H9 (cell line): ENCODE results near the gene TNFSF8. TPM values are rescaled to one million over a fixed set of nuclear protein-coding genes. Genes with fewer than 3 reads are reported as not detected.

ENCODE experiments used
- DNase-seq: peaks from one replicate; pipeline ENCODE4 v3.0.0-alpha.2; 2017
- H2AFZ ChIP-seq: one replicate; pipeline ENCODE4 v1.6.1; 2013; ENCODE audit warnings: mild to moderate bottlenecking, low read length, control low read depth, moderate library complexity
- H2AK5ac ChIP-seq: 2 replicates; pipeline ENCODE4 v1.6.1; 2013; ENCODE audit warnings: low read length, control low read depth, mixed read lengths; ENCODE audit not compliant: insufficient read length
- H2BK120ac ChIP-seq: one replicate; pipeline ENCODE4 v1.6.1; 2013; ENCODE audit warnings: low read depth, mild to moderate bottlenecking, low read length, control low read depth, inconsistent platforms; ENCODE audit not compliant: poor library complexity, severe bottlenecking
- H2BK12ac ChIP-seq: 2 replicates; pipeline ENCODE4 v1.6.1; 2013; ENCODE audit warnings: low read length, control low read depth, mixed read lengths, low read depth; ENCODE audit not compliant: insufficient read length
- H2BK15ac ChIP-seq: 2 replicates; pipeline ENCODE4 v1.6.1; 2013; ENCODE audit warnings: low read depth, low read length, control low read depth
- H2BK20ac ChIP-seq: one replicate; pipeline ENCODE4 v1.6.1; 2013; ENCODE audit warnings: low read depth, mild to moderate bottlenecking, low read length, control low read depth, inconsistent platforms; ENCODE audit not compliant: poor library complexity, severe bottlenecking
- H2BK5ac ChIP-seq: 2 replicates; pipeline ENCODE4 v1.6.1; 2013; ENCODE audit warnings: low read length, control low read depth, mixed read lengths; ENCODE audit not compliant: insufficient read length
- H3K14ac ChIP-seq: 2 replicates; pipeline ENCODE4 v1.6.1; 2013; ENCODE audit warnings: low read length, control low read depth; ENCODE audit not compliant: insufficient read depth
- H3K18ac ChIP-seq: 2 replicates; pipeline ENCODE4 v1.6.1; 2013; ENCODE audit warnings: low read depth, mild to moderate bottlenecking, mixed read lengths, low read length, control low read depth; ENCODE audit not compliant: insufficient read length
- H3K23ac ChIP-seq: 2 replicates; pipeline ENCODE4 v1.6.1; 2013; ENCODE audit warnings: low read length, control low read depth, mixed read lengths, low read depth; ENCODE audit not compliant: insufficient read length
- H3K23me2 ChIP-seq: 2 replicates; pipeline ENCODE4 v1.6.1; 2013; ENCODE audit warnings: low read depth, mild to moderate bottlenecking, mixed read lengths, low read length, control low read depth; ENCODE audit not compliant: insufficient read length, poor library complexity, severe bottlenecking
- H3K27ac ChIP-seq: 2 replicates; pipeline ENCODE4 v1.5.1; 2013; ENCODE audit warnings: low read length, control low read depth, mixed read lengths, low read depth; ENCODE audit not compliant: insufficient read length
- H3K27me3 ChIP-seq: 2 replicates; pipeline ENCODE4 v1.6.1; 2013; ENCODE audit warnings: low read length, control low read depth, inconsistent platforms; ENCODE audit not compliant: insufficient read depth
- H3K4ac ChIP-seq: 2 replicates; pipeline ENCODE4 v1.6.1; 2013; ENCODE audit warnings: low read depth, mild to moderate bottlenecking, control low read depth, inconsistent platforms, low read length, moderate library complexity
- H3K4me1 ChIP-seq: 2 replicates; pipeline ENCODE4 v1.6.1; 2013; ENCODE audit warnings: low read length, control low read depth, inconsistent platforms; ENCODE audit not compliant: insufficient read depth
- H3K4me2 ChIP-seq: 2 replicates; pipeline ENCODE4 v1.6.1; 2013; ENCODE audit warnings: low read length, control low read depth, mixed read lengths; ENCODE audit not compliant: insufficient read length, insufficient read depth
- H3K56ac ChIP-seq: 2 replicates; pipeline ENCODE4 v1.6.1; 2013; ENCODE audit warnings: low read depth, mild to moderate bottlenecking, mixed read lengths, low read length, control low read depth; ENCODE audit not compliant: insufficient read length
- H3K79me1 ChIP-seq: 2 replicates; pipeline ENCODE4 v1.6.1; 2013; ENCODE audit warnings: low read depth, mild to moderate bottlenecking, moderate library complexity, low read length, control low read depth, inconsistent platforms; ENCODE audit not compliant: insufficient read depth, poor library complexity, severe bottlenecking
- H3K79me2 ChIP-seq: 2 replicates; pipeline ENCODE4 v1.6.1; 2013; ENCODE audit warnings: low read length, control low read depth, inconsistent platforms; ENCODE audit not compliant: insufficient read depth
- H3K9ac ChIP-seq: 2 replicates; pipeline ENCODE4 v1.6.1; 2013; ENCODE audit warnings: low read length, control low read depth, mixed read lengths; ENCODE audit not compliant: insufficient read length; ENCODE audit errors: extremely low read depth
- H3K9me3 ChIP-seq: one replicate; pipeline ENCODE4 v1.6.1; 2013; ENCODE audit warnings: low read depth, low read length, inconsistent platforms; ENCODE audit not compliant: control insufficient read depth
- H3T11ph ChIP-seq: one replicate; pipeline ENCODE4 v1.6.1; 2013; ENCODE audit warnings: mild to moderate bottlenecking, low read length, control low read depth, inconsistent platforms
- H4K20me1 ChIP-seq: one replicate; pipeline ENCODE4 v1.6.1; 2013; ENCODE audit not compliant: control insufficient read depth, insufficient read length, insufficient read depth
- H4K5ac ChIP-seq: 2 replicates; pipeline ENCODE4 v1.6.1; 2013; ENCODE audit warnings: low read depth, mild to moderate bottlenecking, mixed read lengths, low read length, control low read depth; ENCODE audit not compliant: insufficient read length
- H4K8ac ChIP-seq: replicated peaks from 2 replicates; pipeline ENCODE4 v1.6.1; 2013; ENCODE audit warnings: low read length, control low read depth, mixed read lengths, low read depth; ENCODE audit not compliant: insufficient read length
- H4K91ac ChIP-seq: 2 replicates; pipeline ENCODE4 v1.6.1; 2013; ENCODE audit warnings: low read depth, mild to moderate bottlenecking, moderate library complexity, mixed read lengths, low read length, control low read depth; ENCODE audit not compliant: insufficient read length
- H3K27ac Mint-ChIP-seq, 3 experiments: 2 replicates in 2 of 3; 3 replicates in 1 of 3; pipeline ENCODE4 v1.8.0; 2020 to 2021; ENCODE audit warnings: mixed read lengths in 3 of 3, mild to moderate bottlenecking in 1 of 3, moderate library complexity in 1 of 3
- H3K27me3 Mint-ChIP-seq: 2 replicates; pipeline ENCODE4 v1.8.0; 2021; ENCODE audit warnings: low read depth, mild to moderate bottlenecking, moderate library complexity, mixed read lengths
- H3K36me3 Mint-ChIP-seq, 3 experiments: 2 replicates in 2 of 3; 3 replicates in 1 of 3; pipeline ENCODE4 v1.8.0; 2020 to 2021; ENCODE audit warnings: low read depth in 3 of 3, mixed read lengths in 3 of 3; ENCODE audit not compliant: insufficient read depth in 1 of 3
- H3K4me1 Mint-ChIP-seq, 2 experiments: 2 replicates each; pipeline ENCODE4 v1.8.0; 2020; ENCODE audit warnings: mixed read lengths in 2 of 2
- H3K4me3 Mint-ChIP-seq, 2 experiments: 2 replicates in 1 of 2; 3 replicates in 1 of 2; pipeline ENCODE4 v1.8.0; 2020 to 2021; ENCODE audit warnings: mild to moderate bottlenecking in 2 of 2, mixed read lengths in 2 of 2, moderate library complexity in 1 of 2
- H3K9me3 Mint-ChIP-seq, 2 experiments: 2 replicates in 1 of 2; 3 replicates in 1 of 2; pipeline ENCODE4 v1.8.0; 2020; ENCODE audit warnings: mild to moderate bottlenecking in 2 of 2, mixed read lengths in 2 of 2, moderate library complexity in 1 of 2
- CTCF ChIP-seq: fragments of 200-600 bp; sonication (generic); conservative IDR thresholded peaks from 3 replicates; pipeline ENCODE4 v1.8.0; 2021; ENCODE audit warnings: antibody characterized with exemption, mild to moderate bottlenecking
- WGBS: extraction: QIAGEN DNeasy Blood & Tissue Kit; methylation state at CpG from one replicate; pipeline ENCODE4 v1.1.7; 2013; ENCODE audit warnings: missing lambda C conversion rate, low lambda C conversion rate, mixed read lengths; ENCODE audit not compliant: insufficient read length; ENCODE audit errors: extremely low coverage; 5-methylcytosine and 5-hydroxymethylcytosine counted together
- total RNA-seq: library from RNA; stranded (reverse); gene quantifications from 2 replicates; pipeline ENCODE4 v1.2.1, GENCODE V29; 2021

Gene TNFSF8
- total RNA-seq, 1 experiment from 2014 or later: not detected

GRCh38 chr9:114900942-114901802 is 29.2 kb downstream of the TNFSF8 start:
- Histone ChIP-seq H3K4me2 (no peak overlapping the region), H3K4me1 (0 out of 2 replicates have a peak, but pooled peaks cover 3% of the 10 kb centered on the region), H2AK5ac (no peak overlapping the region), H2BK20ac (no peak overlapping the region), H2AFZ (no peak overlapping the region), H3K23ac (no peak overlapping the region), H3K18ac (no peak overlapping the region), H3K27me3 (no peaks in the 10 kb centered on the region; the same call in none of the 2 replicates), H3T11ph (no peak overlapping the region), H3K23me2 (no peaks in the 10 kb centered on the region), H3K79me2 (no peaks in the 10 kb centered on the region), H2BK12ac (no peak overlapping the region), H4K8ac (no peak overlapping the region), H3K14ac (no peak overlapping the region), H4K91ac (no peak overlapping the region), H2BK120ac (no peak overlapping the region), H3K79me1 (no peaks in the 10 kb centered on the region), H2BK15ac (no peak overlapping the region), H3K56ac (no peak overlapping the region), H3K4ac (no peak overlapping the region), H3K27ac (no peak overlapping the region), H2BK5ac (no peak overlapping the region), H4K5ac (no peak overlapping the region), H3K9me3 (no peaks in the 10 kb centered on the region), H3K9ac (no peak overlapping the region), H4K20me1 (no peaks in the 10 kb centered on the region)
- Mint-ChIP-seq H3K4me1 (no peaks in the 10 kb centered on the region), H3K9me3 (no peaks in the 10 kb centered on the region), H3K36me3 (no peaks in the 10 kb centered on the region), H3K27me3 (peaks cover 7% of the 10 kb centered on the region), H3K4me3 (no peak overlapping the region), H3K27ac (no peak overlapping the region)
- no peak for DNase-seq
- no CpG with 5 or more reads among the region's 1 CpG for WGBS
- no peak for TF ChIP-seq CTCF
